ENCODE results near the gene ARAP2.

DNA sequence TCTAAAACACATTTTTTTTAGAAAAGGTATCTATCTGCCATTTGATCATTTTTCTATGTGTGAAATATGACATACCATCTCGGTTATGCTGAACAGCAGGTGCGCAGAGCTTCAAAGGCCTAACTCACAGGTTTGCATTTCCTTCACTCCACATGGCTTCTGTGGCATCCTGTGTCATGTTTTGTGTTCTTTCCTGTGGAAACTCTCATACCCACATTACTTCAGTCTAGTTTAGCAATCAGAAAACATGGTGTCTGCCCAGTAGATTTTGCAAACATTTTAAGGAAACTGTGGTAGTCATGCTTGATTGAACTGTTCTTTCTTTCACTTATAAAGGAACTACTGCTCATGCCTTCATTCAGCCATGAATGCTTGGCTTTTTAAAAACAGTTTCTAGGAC, 11.3 kb upstream of the ARAP2 start:
- no peak for TF ChIP-seq NFIC (IDR thresholded peaks at IDR 0.05)
- TF ChIP-seq, protein P1, sequence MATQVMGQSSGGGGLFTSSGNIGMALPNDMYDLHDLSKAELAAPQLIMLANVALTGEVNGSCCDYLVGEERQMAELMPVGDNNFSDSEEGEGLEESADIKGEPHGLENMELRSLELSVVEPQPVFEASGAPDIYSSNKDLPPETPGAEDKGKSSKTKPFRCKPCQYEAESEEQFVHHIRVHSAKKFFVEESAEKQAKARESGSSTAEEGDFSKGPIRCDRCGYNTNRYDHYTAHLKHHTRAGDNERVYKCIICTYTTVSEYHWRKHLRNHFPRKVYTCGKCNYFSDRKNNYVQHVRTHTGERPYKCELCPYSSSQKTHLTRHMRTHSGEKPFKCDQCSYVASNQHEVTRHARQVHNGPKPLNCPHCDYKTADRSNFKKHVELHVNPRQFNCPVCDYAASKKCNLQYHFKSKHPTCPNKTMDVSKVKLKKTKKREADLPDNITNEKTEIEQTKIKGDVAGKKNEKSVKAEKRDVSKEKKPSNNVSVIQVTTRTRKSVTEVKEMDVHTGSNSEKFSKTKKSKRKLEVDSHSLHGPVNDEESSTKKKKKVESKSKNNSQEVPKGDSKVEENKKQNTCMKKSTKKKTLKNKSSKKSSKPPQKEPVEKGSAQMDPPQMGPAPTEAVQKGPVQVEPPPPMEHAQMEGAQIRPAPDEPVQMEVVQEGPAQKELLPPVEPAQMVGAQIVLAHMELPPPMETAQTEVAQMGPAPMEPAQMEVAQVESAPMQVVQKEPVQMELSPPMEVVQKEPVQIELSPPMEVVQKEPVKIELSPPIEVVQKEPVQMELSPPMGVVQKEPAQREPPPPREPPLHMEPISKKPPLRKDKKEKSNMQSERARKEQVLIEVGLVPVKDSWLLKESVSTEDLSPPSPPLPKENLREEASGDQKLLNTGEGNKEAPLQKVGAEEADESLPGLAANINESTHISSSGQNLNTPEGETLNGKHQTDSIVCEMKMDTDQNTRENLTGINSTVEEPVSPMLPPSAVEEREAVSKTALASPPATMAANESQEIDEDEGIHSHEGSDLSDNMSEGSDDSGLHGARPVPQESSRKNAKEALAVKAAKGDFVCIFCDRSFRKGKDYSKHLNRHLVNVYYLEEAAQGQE (IDR thresholded peaks at IDR 0.05; ENCODE audit: low read depth) = no peak
- no peak for TF ChIP-seq RAD21 (IDR thresholded peaks at IDR 0.05; ENCODE audit: low read depth)
- no peak for TF ChIP-seq CEBPB (IDR thresholded peaks at IDR 0.05)
- TF ChIP-seq TAF1 (IDR thresholded peaks at IDR 0.05; ENCODE audit: low read depth) = no peak
- no peak for TF ChIP-seq FOXM1 (IDR thresholded peaks at IDR 0.05; ENCODE audit: borderline replicate concordance, low read depth)
- TF ChIP-seq, protein P2, sequence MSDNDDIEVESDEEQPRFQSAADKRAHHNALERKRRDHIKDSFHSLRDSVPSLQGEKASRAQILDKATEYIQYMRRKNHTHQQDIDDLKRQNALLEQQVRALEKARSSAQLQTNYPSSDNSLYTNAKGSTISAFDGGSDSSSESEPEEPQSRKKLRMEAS (IDR thresholded peaks at IDR 0.05) = no peak
- TF ChIP-seq TCF12 (IDR thresholded peaks at IDR 0.05; ENCODE audit: low read depth) = no peak
- TF ChIP-seq ZBTB7A (IDR thresholded peaks at IDR 0.05; ENCODE audit: low read depth) = no peak
- no peak for TF ChIP-seq EP300 (IDR thresholded peaks at IDR 0.05; ENCODE audit: borderline replicate concordance)
- no peak for TF ChIP-seq CREB1 (IDR thresholded peaks at IDR 0.05; ENCODE audit: low read depth)
- TF ChIP-seq, protein P3, sequence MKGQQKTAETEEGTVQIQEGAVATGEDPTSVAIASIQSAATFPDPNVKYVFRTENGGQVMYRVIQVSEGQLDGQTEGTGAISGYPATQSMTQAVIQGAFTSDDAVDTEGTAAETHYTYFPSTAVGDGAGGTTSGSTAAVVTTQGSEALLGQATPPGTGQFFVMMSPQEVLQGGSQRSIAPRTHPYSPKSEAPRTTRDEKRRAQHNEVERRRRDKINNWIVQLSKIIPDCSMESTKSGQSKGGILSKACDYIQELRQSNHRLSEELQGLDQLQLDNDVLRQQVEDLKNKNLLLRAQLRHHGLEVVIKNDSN (IDR thresholded peaks at IDR 0.05) = no peak
- TF ChIP-seq YY1 (IDR thresholded peaks at IDR 0.05; ENCODE audit: low read depth) = no peak
